ENCODE data around the gene RETREG2.

DNA sequence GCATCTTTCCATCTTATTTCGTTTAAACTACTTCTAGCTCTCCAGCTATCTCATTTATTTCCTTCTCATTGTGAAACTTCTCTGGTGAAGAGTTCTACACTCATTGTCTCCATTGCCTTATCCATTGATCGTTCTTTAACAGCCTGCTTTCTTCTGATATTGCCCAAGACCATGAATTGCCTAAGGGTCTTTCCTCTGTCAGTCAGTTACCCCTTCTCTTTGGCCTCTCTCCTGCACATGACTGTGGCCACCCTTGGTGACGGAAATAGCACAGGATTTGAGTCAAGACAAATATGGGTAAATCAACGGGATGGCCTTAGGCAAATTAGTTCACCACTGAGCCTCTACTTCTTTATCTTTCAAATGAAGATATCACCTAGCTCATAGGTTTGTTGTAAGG, 44.1 kb upstream of the RETREG2 start:
- TF ChIP-seq, protein P1, sequence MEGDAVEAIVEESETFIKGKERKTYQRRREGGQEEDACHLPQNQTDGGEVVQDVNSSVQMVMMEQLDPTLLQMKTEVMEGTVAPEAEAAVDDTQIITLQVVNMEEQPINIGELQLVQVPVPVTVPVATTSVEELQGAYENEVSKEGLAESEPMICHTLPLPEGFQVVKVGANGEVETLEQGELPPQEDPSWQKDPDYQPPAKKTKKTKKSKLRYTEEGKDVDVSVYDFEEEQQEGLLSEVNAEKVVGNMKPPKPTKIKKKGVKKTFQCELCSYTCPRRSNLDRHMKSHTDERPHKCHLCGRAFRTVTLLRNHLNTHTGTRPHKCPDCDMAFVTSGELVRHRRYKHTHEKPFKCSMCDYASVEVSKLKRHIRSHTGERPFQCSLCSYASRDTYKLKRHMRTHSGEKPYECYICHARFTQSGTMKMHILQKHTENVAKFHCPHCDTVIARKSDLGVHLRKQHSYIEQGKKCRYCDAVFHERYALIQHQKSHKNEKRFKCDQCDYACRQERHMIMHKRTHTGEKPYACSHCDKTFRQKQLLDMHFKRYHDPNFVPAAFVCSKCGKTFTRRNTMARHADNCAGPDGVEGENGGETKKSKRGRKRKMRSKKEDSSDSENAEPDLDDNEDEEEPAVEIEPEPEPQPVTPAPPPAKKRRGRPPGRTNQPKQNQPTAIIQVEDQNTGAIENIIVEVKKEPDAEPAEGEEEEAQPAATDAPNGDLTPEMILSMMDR (IDR thresholded peaks at IDR 0.05): no peak
- no peak for TF ChIP-seq ZFX (IDR thresholded peaks at IDR 0.05; ENCODE audit: borderline replicate concordance)
